NB4 (cell line): ENCODE results near the gene ACOT12.
"Not testable (repeated sequence)": the region's sequence is repeated elsewhere in the genome, so short reads cannot be mapped to it uniquely, and the experiment has no call there.

Experiments
- DNase-seq: peaks from one replicate; pipeline ENCODE4 v3.0.0; 2010; ENCODE audit warnings: low read depth
- H3K4me3 ChIP-seq: one replicate; pipeline ENCODE4 v1.5.1; 2011; ENCODE audit warnings: mild to moderate bottlenecking, low read depth, low read length, moderate library complexity
- CTCF ChIP-seq: IDR thresholded peaks from one replicate; pipeline ENCODE4 v1.5.1; 2012; ENCODE audit warnings: low read depth, low read length
- MYC ChIP-seq: IDR thresholded peaks from 2 replicates; pipeline ENCODE4 v1.6.1; 2011; ENCODE audit warnings: low read depth, low read length
- POLR2A ChIP-seq: IDR thresholded peaks from 2 replicates; pipeline ENCODE4 v1.6.1; 2011; ENCODE audit warnings: mild to moderate bottlenecking; ENCODE audit not compliant: insufficient read length; ENCODE audit errors: extremely low read depth
- TF ChIP-seq, protein P1 (sequence below): IDR thresholded peaks from 2 replicates; pipeline ENCODE4 v1.6.1; 2011; ENCODE audit warnings: low read depth, low read length

Gene ACOT12

GRCh38 chr5:81303563-81303962 lies 90.4 kb downstream of the ACOT12 start:
- H3K4me3 ChIP-seq: no peak overlapping the region
- no peak for DNase-seq

DNA sequence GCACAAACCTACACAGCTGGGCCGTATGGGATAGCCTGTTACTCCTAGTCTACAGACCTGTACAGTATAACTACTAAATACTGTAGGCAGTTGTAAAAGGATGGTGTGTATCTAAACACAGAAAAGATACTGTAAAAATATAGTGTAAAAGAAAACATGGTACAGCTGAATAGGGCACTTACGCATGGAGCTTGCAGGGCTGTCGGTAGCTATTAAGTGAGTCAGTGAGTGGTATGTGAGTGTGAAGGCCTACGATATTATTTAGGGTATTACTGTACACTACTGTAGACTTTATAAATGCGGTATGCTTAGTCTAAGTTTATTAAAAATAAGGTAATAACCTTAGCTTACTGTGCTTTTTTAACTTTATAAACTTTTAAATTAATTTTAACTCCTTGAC lies 91.3 kb downstream of the ACOT12 start:
- TF ChIP-seq POLR2A (no peak), CTCF (no peak), MYC (no peak)
- TF ChIP-seq, protein P1, sequence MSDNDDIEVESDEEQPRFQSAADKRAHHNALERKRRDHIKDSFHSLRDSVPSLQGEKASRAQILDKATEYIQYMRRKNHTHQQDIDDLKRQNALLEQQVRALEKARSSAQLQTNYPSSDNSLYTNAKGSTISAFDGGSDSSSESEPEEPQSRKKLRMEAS: no peak
- no peak for DNase-seq
- peak overlapping the region; percentile 78 for H3K4me3 ChIP-seq

More at GRCh38 chr5:81303563-81303962, 90.4 kb downstream of the ACOT12 start:
- no peak for TF ChIP-seq MYC
- TF ChIP-seq CTCF: no peak
- TF ChIP-seq, protein P1: no peak
- TF ChIP-seq POLR2A: no peak

GRCh38 chr5:81301271-81302015 lies 92.5 kb downstream of the ACOT12 start, which contains the start of gene ZCCHC9:
Gene ZCCHC9 (plus strand): TSS chr5:81301587. CDS start chr5:81304758, 3,171 bp downstream.
- DNase-seq: peak; percentile 96
- peak within 1 kb of the TSS; percentile 78 for H3K4me3 ChIP-seq
- TF ChIP-seq CTCF (no peak), POLR2A (peak; percentile 87), MYC (peak; percentile 74; the same call in 1 of the 2 replicates)
- TF ChIP-seq, protein P1: peak; percentile 75

- TF ChIP-seq POLR2A (no peak), MYC (no peak), CTCF (no peak)
- TF ChIP-seq, protein P1: no peak
- H3K4me3 ChIP-seq: peak overlapping the region; percentile 78
- peak; percentile 14 for DNase-seq
Measured at GRCh38 chr5:81300921-81301270, 93.0 kb downstream of the ACOT12 start.

- no peak for DNase-seq
- TF ChIP-seq, protein P1: no peak
- no peak overlapping the region for H3K4me3 ChIP-seq
Measured at GRCh38 chr5:81297531-81297930, 96.4 kb downstream of the ACOT12 start.

DNA sequence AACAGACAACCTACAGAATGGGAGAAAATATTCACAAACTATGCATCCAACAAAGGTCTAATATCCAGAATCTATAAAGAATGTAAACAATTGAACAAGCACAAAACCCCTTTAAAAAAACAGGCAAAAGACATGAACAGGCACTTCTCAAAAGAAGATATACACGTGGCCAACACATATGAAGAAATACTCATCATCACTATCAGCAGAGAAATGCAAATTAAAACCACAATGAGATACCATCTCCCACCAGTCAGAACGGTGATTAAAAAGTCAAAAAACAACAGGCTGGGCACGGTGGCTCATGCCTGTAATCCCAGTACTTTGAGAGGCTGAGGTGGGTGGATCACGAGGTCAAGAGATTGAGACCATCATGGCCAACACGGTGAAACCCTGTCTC lies 99.9 kb downstream of the ACOT12 start:
- DNase-seq, H3K4me3 ChIP-seq: not testable (repeated sequence)

- no peak overlapping the region for H3K4me3 ChIP-seq
- TF ChIP-seq, protein P1: no peak
- TF ChIP-seq POLR2A (no peak), MYC (no peak), CTCF (no peak)
- no peak for DNase-seq
Measured at GRCh38 chr5:81292130-81292529, 101.8 kb downstream of the ACOT12 start.
